NCI-H526 (cell line): Measurements from ENCODE around the gene MORF4L2.
"Not testable (repeated sequence)": the region's sequence is repeated elsewhere in the genome, so short reads cannot be mapped to it uniquely, and the experiment has no call there.

Experiments
- DNase-seq, 2 experiments: peaks; one replicate each; lab custom pipeline; 2025; lab: John Stamatoyannopoulos, UW

Gene MORF4L2

DNA sequence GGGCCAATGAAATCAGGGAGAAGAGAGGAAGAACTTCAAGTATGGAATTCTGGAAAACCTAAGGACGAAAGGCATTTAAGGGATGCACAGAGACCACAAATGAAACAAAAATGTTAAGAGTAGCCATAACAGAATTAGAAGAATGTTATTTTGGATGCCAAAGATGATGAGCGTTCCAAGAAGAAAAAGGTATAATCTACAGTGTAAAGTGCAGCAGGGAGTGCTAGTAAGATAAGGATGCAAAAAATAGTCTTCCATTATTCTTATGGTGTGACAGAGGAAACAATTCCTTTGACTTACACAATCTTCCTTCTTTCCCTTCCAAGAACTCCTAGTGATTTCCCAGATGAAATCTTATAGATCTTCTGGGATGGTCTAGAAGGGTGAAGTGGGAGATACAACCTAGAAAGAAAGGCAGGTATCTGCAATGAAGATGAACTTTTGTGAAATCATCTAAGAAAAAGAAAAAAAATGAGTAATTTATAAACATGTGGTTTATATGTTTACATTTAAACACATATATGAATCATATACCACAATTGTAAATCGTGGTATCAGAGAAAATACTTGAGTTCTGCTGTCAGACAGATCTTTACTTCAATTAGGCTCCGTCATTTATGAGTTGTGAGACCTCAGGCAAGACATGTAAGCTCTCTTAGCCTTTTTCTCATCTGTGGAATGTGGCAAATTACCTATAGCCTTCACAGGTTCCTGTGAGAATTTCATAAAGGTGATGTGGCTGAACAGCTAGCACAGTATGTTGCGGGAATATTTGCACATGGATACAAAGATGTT, 8.1 kb downstream of the MORF4L2 start:
- no peak for DNase-seq

DNA sequence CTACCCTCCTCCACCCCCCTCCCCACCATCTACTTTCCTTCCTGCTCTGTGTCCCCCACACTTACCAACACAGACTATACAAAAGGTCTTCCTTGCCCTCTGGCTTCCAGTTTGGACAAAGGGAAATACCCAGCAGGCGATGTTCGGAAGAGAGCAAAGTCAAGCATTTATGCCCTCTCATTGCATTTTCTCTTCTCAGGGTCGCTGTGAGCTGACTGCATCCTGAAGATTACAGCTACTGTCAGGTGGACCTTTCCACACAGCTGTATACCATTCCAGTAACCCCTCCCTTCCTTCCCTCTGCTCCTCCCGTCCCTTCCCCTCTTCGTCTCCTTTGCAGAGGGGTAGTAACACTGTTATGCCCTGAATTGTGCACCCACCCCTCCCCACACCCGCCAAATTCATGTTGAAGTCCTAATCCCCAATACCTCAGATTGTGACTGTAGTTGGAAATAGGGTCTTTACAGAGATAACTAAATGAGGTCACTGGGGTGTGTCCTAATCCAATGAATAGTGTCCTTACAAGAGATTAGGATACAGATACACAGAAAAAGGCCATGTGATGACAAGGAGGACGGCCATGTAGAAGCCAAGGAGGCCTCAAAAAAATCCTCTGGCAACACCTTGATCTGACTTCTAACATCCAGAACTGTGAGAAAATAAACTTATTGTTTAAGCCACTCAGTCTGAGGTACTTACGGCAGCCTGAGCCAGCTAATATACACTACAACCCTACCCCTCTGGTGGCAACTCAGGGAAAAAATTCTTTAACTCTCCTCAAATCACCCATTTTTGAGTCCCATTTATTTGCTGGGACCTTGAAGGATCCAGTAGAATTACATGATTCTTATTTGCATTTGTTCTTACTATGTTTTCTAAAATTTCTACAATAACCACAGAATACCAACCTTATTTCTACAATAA, 11.7 kb downstream of the MORF4L2 start:
- DNase-seq = no peak

DNA sequence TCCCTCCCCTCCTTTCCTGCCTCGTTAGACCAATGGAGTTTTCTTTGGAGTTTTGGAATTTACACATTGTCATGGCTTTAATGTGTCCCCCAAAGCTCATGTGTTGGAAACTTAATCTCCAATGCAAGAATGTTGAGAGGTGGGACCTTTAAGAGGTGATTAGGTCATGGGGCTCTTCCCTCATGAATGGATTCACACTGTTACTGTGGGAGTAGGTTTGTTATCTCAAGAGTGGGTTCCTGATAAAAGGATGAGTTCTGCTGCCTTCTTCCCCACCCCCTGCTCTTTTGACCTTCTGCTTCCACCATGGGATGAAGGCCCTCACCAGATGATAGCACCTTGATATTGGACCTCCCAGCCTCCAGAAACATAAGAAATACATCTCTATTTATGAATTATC, 16.8 kb downstream of the MORF4L2 start:
- no peak for DNase-seq

DNA sequence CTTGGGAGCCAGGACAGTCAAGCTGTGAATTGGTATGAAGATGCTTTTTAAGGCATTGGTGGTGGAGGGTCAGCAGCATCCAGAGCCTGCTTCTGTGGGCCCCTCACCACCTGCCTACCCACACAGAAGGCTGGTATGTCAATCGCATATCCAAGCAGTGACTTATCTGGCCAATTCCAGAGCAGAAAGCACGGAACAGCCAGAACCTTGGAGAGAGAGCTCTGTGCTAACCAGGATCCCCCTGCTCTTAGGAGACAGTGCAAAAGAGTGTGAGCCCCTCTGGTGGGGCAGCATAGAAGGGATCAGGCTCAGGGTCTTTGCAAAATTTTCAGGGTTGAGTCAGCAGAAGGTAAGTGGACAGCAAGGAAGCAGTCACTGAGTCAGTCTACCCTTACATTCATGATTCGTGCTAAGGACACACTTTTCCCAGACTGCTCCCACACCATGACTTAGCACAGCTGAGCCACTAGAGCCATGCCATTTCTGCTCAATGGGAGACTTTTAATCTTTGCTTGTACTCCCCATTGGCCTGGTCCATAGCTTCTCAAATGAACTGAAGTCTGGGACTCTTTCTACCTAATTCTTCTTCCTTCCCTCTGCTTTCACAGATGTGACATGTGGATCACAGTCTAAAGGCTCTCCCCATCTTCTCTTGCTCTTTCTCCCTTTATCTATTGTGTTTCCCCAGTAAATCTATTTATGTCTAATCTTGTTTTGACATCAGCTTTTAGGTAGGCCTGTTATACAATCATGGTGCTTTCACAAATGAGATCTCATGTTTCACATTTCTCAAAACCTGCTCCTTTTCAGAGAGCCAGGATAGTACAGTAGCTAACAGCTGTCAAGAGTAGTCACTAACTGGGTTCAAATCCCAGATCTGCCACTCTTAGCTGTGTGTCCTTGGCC, 20.0 kb downstream of the MORF4L2 start:
- no peak for DNase-seq

DNA sequence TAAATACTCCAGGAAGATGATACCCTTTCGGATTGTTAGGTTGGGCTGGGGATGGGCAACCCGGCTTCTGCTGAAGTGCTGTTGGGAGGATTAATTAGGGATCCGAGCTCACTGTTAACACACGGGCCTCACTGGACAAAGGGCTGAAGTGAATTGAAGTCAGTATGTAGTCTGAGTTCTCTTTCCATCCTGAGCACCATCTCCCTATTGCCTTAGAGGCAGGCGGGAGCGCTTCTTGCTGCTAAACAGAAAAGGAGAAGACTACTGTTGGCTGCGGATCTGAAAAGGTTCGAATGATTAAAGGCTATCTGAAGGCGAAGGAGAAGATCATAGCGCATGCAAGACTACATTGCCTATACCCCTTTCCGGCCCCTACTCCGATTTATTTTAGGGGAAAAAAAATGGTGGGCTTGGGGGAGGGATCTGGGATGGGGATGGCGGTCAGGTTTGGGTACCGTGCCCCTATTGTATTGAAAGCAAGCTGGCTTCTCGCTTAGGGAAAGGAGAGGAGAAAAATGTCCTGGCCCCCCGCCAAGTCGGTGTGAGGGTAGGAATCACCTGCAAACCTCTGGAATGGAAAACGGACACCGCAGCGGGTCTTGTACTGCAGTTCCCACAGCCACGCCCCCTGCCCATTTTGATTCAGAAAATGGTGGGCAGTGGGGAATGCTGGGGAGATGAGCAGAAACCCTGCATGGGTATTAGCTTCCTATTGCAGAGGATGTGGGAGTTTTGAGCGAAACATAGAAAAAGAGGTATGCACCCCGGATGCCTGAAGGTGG, 22.3 kb downstream of the MORF4L2 start:
- DNase-seq = no peak

DNA sequence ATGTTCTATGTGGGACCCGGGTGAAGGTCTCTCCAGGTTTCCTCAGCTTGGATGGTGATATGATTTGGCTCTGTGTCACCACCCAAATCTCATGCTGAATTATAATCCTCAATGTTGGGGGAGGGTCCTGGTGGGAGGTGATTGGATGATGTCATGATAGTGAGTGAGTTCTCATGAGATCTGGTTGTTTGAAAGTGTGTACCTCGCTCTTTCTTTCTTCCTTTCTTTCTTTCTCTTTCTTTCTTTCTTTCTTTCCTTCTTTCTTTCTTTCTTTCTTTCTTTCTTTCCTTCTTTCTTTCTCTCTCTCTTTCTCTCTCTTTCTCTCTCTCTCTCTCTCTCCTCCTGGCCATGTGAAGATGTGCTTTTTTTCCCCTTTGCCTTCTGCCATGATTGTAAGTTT, 27.0 kb downstream of the MORF4L2 start:
- DNase-seq = not testable (repeated sequence)

DNA sequence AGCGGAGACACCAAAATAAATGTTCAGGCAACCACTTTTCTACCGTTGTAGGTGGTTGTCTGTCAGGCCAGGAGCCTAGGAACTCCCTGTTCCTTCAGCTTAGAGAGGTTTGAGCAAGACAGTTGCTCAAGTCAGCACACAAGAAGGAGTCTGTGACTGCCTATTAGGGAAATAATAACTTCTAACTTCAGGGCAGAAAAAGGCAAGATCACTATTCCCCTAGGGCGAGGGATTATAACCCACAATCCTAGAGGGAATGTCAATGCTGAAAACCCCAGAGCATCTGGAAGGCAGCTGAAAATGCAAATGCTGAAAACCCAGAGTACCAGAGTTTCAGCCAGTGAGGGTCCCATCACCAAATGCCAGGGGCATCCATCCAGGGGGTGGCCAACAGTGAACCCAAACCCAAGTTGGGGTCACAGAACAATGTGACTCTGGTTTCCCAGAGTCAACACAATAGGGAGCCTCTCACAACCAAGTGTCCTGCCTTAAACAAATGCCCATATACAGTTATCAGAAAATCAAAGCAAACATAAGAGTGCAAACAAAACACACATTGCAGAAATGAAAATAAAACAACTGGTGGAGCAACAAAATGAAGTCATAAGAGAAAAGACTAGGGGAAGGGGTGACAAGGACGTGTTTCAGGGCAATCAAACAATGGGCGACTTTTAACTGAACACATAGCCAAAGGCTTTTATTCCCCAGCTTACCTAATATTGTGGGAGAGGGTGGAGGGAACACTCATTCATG, 27.6 kb downstream of the MORF4L2 start:
- no peak for DNase-seq

DNA sequence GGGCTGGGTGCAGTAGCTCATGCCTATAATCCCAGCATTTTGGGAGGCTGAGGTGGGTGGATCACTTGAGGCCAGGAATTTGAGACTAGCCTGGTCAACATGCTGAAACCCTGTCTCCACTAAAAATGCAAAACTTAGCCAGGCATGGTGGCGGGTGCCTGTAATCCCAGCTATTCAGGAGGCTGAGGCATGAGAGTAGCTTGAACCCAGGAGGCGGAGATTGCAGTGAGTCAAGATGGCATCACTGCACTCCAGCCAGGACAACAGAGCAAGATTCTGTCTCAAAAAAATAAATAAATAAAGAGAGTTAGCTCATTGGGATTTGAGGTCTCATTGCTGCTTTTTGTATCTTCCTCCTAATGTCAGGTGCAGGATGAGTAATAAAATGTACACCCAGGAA, 29.4 kb downstream of the MORF4L2 start:
- not testable (repeated sequence) for DNase-seq

DNA sequence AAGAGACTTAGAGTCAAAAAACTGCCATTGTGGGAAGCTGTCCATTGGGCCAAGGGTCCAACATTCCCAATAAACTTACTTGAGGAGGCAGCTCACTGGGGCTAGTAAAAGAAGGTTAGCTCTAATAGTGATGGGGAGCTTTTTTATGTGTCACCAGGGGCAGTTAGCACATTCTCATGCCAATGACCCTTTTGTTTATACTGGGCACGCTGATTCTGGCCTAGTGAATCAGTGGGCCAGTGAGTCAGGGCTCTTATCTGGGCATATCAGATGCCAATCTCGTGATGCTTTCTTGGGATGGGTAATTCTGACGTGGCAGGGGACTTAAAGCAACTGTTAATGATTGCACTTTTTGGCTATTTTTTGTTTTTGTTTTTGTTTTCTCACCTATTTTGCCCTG, 29.9 kb downstream of the MORF4L2 start:
- DNase-seq = no peak

DNA sequence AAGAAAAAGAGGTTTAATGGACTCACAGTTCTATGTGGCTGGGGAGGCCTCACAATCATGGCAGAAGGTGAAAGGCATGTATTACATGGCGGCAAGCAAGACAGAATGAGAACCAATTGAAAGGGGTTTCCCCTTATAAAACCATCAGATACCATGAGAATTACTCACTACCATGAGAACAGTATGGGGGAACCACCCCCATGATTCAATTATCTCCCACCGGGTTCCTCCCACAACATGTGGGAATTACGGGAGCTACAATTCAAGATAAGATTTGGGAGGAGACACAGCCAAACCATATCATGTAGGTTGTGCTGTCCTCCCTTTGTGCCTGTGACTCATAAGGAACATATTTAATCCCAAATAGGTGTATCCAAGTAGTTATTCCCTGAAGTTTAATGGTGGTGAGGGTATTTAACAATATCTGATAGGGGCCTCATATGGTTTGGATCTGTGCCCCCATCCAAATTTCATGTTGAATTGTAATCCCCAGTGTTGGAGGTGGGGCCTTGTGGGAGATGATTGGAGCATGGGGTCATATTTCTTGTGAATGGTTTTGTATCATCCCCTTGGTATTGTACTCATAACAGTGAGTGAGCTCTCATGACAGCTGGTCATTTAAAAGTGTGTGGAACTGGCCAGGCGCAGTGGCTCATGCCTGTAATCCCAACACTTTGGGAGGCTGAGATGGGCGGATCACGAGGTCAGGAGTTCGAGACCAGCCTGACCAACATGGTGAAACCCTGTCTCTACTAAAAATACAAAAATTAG, 31.1 kb downstream of the MORF4L2 start:
- DNase-seq = not testable (repeated sequence)

DNA sequence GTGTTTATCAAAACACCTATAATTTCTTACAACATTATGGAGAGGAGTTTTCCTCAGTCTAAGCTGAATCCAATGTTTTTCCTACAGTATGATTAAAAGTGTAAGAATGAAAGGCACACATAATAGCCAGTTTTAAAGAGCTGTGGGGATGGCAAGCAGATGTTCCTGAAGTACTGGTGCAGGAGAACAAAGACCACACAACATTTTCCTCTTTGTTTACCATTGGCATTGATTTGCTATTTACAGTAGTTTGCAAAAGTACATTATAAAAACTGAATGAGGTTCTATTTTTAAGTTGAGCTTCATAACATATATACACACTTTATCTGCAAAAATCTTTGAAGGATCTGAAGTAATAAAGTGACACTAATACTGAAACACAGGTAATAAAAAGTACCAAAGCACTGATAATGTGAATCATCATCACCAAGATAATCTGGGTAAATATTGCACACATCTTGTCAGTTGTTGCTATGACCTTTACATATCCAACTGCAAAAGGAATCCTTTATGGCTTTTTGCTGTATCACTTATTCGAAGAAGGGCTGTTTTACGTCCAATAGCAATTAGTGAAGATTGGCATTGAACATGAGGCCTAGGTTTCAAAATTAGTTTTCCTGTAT, 35.2 kb downstream of the MORF4L2 start:
- no peak for DNase-seq

DNA sequence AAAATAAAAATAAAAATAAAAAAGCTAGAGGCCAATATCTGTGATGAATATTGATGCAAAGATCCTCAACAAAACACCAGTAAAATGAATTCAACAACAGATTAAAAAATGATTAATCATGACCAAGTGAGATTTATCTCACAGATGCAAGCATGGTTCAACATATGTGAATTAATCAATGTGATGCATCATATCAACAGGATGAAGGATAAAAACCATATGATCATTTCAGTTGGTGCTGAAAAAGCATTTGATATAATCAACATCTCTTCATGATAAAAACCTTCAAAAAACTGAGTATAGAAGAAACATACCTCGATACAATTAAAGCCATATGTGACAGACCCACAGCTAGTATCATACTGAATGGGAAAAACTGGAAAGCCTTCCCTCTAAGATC, 38.9 kb downstream of the MORF4L2 start:
- no peak for DNase-seq

DNA sequence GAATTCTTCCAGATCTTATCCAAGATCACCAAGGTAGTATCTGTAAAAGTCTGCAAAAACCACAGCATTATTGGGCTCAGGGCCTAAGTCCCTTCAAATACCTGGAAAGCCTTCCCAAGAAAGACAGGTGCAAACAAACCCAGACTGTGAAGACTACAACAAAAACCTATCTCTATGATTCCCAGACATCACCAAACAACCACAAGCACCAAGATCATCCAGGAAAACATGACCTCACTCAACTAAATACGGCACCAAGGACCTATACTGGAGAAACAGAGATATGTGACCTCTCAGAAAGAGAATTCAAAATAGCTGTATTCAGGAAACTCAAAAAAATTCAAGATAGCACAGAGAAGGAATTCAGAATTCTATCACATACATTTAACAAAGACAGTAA, 42.4 kb downstream of the MORF4L2 start:
- no peak for DNase-seq

DNA sequence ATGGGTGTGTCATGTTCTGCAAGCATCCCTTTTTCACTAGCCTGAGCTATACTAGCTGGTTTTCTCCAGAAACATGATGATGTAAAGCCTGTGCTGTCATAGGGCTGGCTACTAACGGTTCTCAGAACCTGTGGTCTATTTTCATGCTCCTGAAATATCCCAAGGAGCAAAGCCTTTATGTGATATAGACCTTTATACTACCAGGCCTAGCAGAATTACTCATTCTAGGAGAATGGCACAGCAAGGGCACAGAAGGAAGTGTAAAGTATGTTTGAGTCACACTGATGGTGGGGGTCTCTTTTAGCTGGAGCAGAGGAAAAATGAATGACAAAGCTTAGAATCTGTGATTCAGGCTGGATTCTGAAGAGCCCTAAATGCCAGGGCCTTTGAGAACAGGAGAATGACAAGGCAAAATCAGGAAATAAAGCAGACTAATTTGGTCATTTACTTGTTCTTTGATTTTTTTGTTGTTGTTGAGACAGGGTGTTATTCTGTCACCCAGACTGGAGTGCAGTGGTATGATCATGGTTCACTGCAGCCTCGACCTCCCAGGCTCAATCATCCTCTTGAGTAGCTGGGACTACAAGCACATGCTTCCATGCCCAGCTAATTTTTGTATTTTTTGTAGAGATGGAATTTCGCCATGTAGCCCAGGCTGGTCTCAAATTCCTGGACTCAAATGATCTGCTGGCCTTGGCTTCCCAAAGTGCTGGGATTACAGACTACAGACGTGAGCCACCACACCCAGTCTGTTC, 45.9 kb downstream of the MORF4L2 start:
- no peak for DNase-seq

DNA sequence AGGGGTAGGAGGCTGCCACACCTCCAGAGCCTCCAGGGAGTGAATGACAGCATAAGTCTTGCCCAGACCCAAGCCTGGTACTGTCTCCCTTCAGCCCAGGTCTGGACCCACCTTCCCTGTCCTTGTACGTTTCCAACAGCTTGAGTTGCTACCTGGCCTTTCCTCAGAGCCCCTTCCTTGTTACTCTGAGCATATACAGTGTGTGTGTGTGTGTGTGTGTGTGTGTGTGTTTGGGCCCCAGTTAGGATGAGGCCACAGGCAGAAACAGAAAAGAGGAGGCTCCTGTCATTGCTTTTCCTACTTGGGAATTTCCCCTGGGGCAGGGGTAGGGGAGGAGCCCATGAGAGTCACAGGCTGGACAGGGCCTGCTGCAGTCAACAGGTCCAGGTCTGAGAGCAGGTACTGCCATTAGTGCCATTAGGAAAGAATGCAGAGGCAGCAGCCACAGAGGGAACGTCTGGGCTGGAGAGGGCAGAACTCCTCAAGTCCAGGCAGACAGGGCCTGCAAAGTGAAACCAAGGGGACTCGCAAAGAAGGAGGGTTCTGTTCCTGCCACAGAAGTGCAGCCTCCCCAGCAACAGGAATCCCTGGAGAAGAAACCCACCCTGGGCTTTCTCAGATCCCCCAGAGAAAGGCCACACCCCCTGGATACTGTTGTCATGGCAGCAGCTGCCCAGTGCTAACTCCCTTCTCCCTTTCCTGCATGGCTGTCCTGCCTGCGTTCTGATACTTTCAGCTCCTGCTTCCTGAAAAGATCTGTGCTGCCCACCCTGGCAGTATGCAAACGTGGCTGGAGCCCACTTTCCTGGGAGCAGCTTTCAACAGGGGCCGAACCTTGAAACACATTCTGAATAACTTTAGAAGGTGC, 47.8 kb downstream of the MORF4L2 start:
- DNase-seq = peak in 1 of 2 experiments; percentile 25

DNA sequence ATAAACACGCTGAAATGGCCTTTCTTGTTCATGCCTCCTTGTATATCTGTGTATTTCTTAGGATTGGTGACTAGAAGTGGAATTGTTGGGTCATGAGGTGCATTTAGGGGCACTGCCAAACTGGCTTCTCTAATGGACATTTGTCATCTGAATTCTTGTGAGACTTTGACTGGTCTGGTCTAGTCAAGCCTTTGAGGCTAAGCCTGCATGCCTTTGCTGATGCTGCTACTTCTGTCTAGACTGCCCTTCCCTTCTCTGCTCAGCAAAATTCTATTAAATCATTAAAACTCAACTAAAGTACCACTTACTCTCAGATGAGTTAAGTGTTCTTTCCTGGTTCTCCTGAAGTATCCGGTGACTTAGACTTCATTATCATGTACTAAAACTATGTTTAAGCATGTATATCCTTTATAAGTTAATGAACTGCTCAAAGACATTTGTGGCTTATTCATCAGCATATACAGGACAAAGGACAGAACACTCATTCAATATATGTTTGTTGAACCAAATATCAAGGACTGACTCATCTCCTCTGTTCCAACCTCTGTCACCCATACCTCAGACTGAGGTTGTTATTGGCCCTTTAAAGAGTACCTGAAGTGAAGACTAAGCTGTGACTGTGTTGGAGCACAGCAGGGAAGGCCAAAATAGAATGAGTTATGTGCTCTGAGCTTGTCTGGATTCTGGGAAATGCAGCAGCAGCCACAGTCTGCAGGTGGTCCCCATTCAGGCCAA, 48.7 kb downstream of the MORF4L2 start:
- DNase-seq = no peak

DNA sequence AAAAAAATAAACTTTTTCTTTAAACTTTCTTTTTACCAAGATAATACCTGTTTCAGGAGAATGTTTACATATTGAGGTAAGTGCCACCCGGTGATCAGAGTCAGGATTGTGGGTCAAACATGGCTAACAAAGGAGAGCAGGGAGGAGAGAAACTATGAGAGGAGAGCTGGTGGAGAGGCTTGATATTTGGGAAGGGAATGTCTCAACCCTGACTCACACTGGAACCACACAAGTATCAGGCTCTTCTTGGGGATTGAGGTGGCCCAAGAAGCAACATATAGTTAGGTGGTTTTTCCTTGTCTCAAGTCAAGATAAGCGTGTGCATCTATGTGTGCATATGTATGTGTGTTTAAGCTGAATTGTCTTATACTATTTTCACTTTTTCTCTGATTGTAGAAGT, 51.1 kb downstream of the MORF4L2 start:
- DNase-seq = no peak
